H9 (cell line): ENCODE results near the gene MAP3K10. TPM values are rescaled to one million over a fixed set of nuclear protein-coding genes. Genes with fewer than 3 reads are reported as not detected.

ENCODE experiments used
- DNase-seq: peaks from one replicate; pipeline ENCODE4 v3.0.0-alpha.2; 2017
- H2AFZ ChIP-seq: one replicate; pipeline ENCODE4 v1.6.1; 2013; ENCODE audit warnings: mild to moderate bottlenecking, low read length, control low read depth, moderate library complexity
- H2AK5ac ChIP-seq: 2 replicates; pipeline ENCODE4 v1.6.1; 2013; ENCODE audit warnings: low read length, control low read depth, mixed read lengths; ENCODE audit not compliant: insufficient read length
- H2BK120ac ChIP-seq: one replicate; pipeline ENCODE4 v1.6.1; 2013; ENCODE audit warnings: low read depth, mild to moderate bottlenecking, low read length, control low read depth, inconsistent platforms; ENCODE audit not compliant: poor library complexity, severe bottlenecking
- H2BK12ac ChIP-seq: 2 replicates; pipeline ENCODE4 v1.6.1; 2013; ENCODE audit warnings: low read length, control low read depth, mixed read lengths, low read depth; ENCODE audit not compliant: insufficient read length
- H2BK15ac ChIP-seq: 2 replicates; pipeline ENCODE4 v1.6.1; 2013; ENCODE audit warnings: low read depth, low read length, control low read depth
- H2BK20ac ChIP-seq: one replicate; pipeline ENCODE4 v1.6.1; 2013; ENCODE audit warnings: low read depth, mild to moderate bottlenecking, low read length, control low read depth, inconsistent platforms; ENCODE audit not compliant: poor library complexity, severe bottlenecking
- H2BK5ac ChIP-seq: 2 replicates; pipeline ENCODE4 v1.6.1; 2013; ENCODE audit warnings: low read length, control low read depth, mixed read lengths; ENCODE audit not compliant: insufficient read length
- H3K14ac ChIP-seq: 2 replicates; pipeline ENCODE4 v1.6.1; 2013; ENCODE audit warnings: low read length, control low read depth; ENCODE audit not compliant: insufficient read depth
- H3K18ac ChIP-seq: 2 replicates; pipeline ENCODE4 v1.6.1; 2013; ENCODE audit warnings: low read depth, mild to moderate bottlenecking, mixed read lengths, low read length, control low read depth; ENCODE audit not compliant: insufficient read length
- H3K23ac ChIP-seq: 2 replicates; pipeline ENCODE4 v1.6.1; 2013; ENCODE audit warnings: low read length, control low read depth, mixed read lengths, low read depth; ENCODE audit not compliant: insufficient read length
- H3K23me2 ChIP-seq: 2 replicates; pipeline ENCODE4 v1.6.1; 2013; ENCODE audit warnings: low read depth, mild to moderate bottlenecking, mixed read lengths, low read length, control low read depth; ENCODE audit not compliant: insufficient read length, poor library complexity, severe bottlenecking
- H3K27ac ChIP-seq: 2 replicates; pipeline ENCODE4 v1.5.1; 2013; ENCODE audit warnings: low read length, control low read depth, mixed read lengths, low read depth; ENCODE audit not compliant: insufficient read length
- H3K27me3 ChIP-seq: 2 replicates; pipeline ENCODE4 v1.6.1; 2013; ENCODE audit warnings: low read length, control low read depth, inconsistent platforms; ENCODE audit not compliant: insufficient read depth
- H3K4ac ChIP-seq: 2 replicates; pipeline ENCODE4 v1.6.1; 2013; ENCODE audit warnings: low read depth, mild to moderate bottlenecking, control low read depth, inconsistent platforms, low read length, moderate library complexity
- H3K4me1 ChIP-seq: 2 replicates; pipeline ENCODE4 v1.6.1; 2013; ENCODE audit warnings: low read length, control low read depth, inconsistent platforms; ENCODE audit not compliant: insufficient read depth
- H3K4me2 ChIP-seq: 2 replicates; pipeline ENCODE4 v1.6.1; 2013; ENCODE audit warnings: low read length, control low read depth, mixed read lengths; ENCODE audit not compliant: insufficient read length, insufficient read depth
- H3K56ac ChIP-seq: 2 replicates; pipeline ENCODE4 v1.6.1; 2013; ENCODE audit warnings: low read depth, mild to moderate bottlenecking, mixed read lengths, low read length, control low read depth; ENCODE audit not compliant: insufficient read length
- H3K79me1 ChIP-seq: 2 replicates; pipeline ENCODE4 v1.6.1; 2013; ENCODE audit warnings: low read depth, mild to moderate bottlenecking, moderate library complexity, low read length, control low read depth, inconsistent platforms; ENCODE audit not compliant: insufficient read depth, poor library complexity, severe bottlenecking
- H3K79me2 ChIP-seq: 2 replicates; pipeline ENCODE4 v1.6.1; 2013; ENCODE audit warnings: low read length, control low read depth, inconsistent platforms; ENCODE audit not compliant: insufficient read depth
- H3K9ac ChIP-seq: 2 replicates; pipeline ENCODE4 v1.6.1; 2013; ENCODE audit warnings: low read length, control low read depth, mixed read lengths; ENCODE audit not compliant: insufficient read length; ENCODE audit errors: extremely low read depth
- H3K9me3 ChIP-seq: one replicate; pipeline ENCODE4 v1.6.1; 2013; ENCODE audit warnings: low read depth, low read length, inconsistent platforms; ENCODE audit not compliant: control insufficient read depth
- H3T11ph ChIP-seq: one replicate; pipeline ENCODE4 v1.6.1; 2013; ENCODE audit warnings: mild to moderate bottlenecking, low read length, control low read depth, inconsistent platforms
- H4K20me1 ChIP-seq: one replicate; pipeline ENCODE4 v1.6.1; 2013; ENCODE audit not compliant: control insufficient read depth, insufficient read length, insufficient read depth
- H4K5ac ChIP-seq: 2 replicates; pipeline ENCODE4 v1.6.1; 2013; ENCODE audit warnings: low read depth, mild to moderate bottlenecking, mixed read lengths, low read length, control low read depth; ENCODE audit not compliant: insufficient read length
- H4K8ac ChIP-seq: replicated peaks from 2 replicates; pipeline ENCODE4 v1.6.1; 2013; ENCODE audit warnings: low read length, control low read depth, mixed read lengths, low read depth; ENCODE audit not compliant: insufficient read length
- H4K91ac ChIP-seq: 2 replicates; pipeline ENCODE4 v1.6.1; 2013; ENCODE audit warnings: low read depth, mild to moderate bottlenecking, moderate library complexity, mixed read lengths, low read length, control low read depth; ENCODE audit not compliant: insufficient read length
- H3K27ac Mint-ChIP-seq, 3 experiments: 2 replicates in 2 of 3; 3 replicates in 1 of 3; pipeline ENCODE4 v1.8.0; 2020 to 2021; ENCODE audit warnings: mixed read lengths in 3 of 3, mild to moderate bottlenecking in 1 of 3, moderate library complexity in 1 of 3
- H3K27me3 Mint-ChIP-seq: 2 replicates; pipeline ENCODE4 v1.8.0; 2021; ENCODE audit warnings: low read depth, mild to moderate bottlenecking, moderate library complexity, mixed read lengths
- H3K36me3 Mint-ChIP-seq, 3 experiments: 2 replicates in 2 of 3; 3 replicates in 1 of 3; pipeline ENCODE4 v1.8.0; 2020 to 2021; ENCODE audit warnings: low read depth in 3 of 3, mixed read lengths in 3 of 3; ENCODE audit not compliant: insufficient read depth in 1 of 3
- H3K4me1 Mint-ChIP-seq, 2 experiments: 2 replicates each; pipeline ENCODE4 v1.8.0; 2020; ENCODE audit warnings: mixed read lengths in 2 of 2
- H3K4me3 Mint-ChIP-seq, 2 experiments: 2 replicates in 1 of 2; 3 replicates in 1 of 2; pipeline ENCODE4 v1.8.0; 2020 to 2021; ENCODE audit warnings: mild to moderate bottlenecking in 2 of 2, mixed read lengths in 2 of 2, moderate library complexity in 1 of 2
- H3K9me3 Mint-ChIP-seq, 2 experiments: 2 replicates in 1 of 2; 3 replicates in 1 of 2; pipeline ENCODE4 v1.8.0; 2020; ENCODE audit warnings: mild to moderate bottlenecking in 2 of 2, mixed read lengths in 2 of 2, moderate library complexity in 1 of 2
- CTCF ChIP-seq: fragments of 200-600 bp; sonication (generic); conservative IDR thresholded peaks from 3 replicates; pipeline ENCODE4 v1.8.0; 2021; ENCODE audit warnings: antibody characterized with exemption, mild to moderate bottlenecking
- WGBS: extraction: QIAGEN DNeasy Blood & Tissue Kit; methylation state at CpG from one replicate; pipeline ENCODE4 v1.1.7; 2013; ENCODE audit warnings: missing lambda C conversion rate, low lambda C conversion rate, mixed read lengths; ENCODE audit not compliant: insufficient read length; ENCODE audit errors: extremely low coverage; 5-methylcytosine and 5-hydroxymethylcytosine counted together
- total RNA-seq: library from RNA; stranded (reverse); gene quantifications from 2 replicates; pipeline ENCODE4 v1.2.1, GENCODE V29; 2021

MAP3K10 gene
- total RNA-seq, 1 experiment from 2014 or later: 19.0 TPM

- peaks cover 3 to 7% of the 10 kb centered on the region in 2 experiments for H3K4me1 Mint-ChIP-seq
- H2BK12ac ChIP-seq: no peak overlapping the region
- H3K27me3 Mint-ChIP-seq: no peaks in the 10 kb centered on the region
- H3K14ac ChIP-seq: no peak overlapping the region
- H2BK120ac ChIP-seq: no peak overlapping the region
- no peak overlapping the region for H4K8ac ChIP-seq
- H2BK20ac ChIP-seq: no peak overlapping the region
- H3K9me3 Mint-ChIP-seq: no peaks in the 10 kb centered on the region
- H3K9me3 ChIP-seq: no peaks in the 10 kb centered on the region
- no CpG with 5 or more reads among the region's 9 CpGs for WGBS
- no peaks in the 10 kb centered on the region for H3K27me3 ChIP-seq
- H4K5ac ChIP-seq: no peak overlapping the region
- no peaks in the 10 kb centered on the region for H3K79me2 ChIP-seq
- H2BK15ac ChIP-seq: no peak overlapping the region
- no peak overlapping the region for H3K4ac ChIP-seq
- H3K79me1 ChIP-seq: no peaks in the 10 kb centered on the region
- no peak overlapping the region for H3K9ac ChIP-seq
- H3K23ac ChIP-seq: no peak overlapping the region
- H3K18ac ChIP-seq: no peak overlapping the region
- no peak for DNase-seq
- no peak overlapping the region for H4K91ac ChIP-seq
- H3K4me2 ChIP-seq: no peak overlapping the region
- H3K27ac Mint-ChIP-seq: no peak overlapping the region
- H3K4me1 ChIP-seq: no peaks in the 10 kb centered on the region
- no peak overlapping the region for H3T11ph ChIP-seq
- H3K36me3 Mint-ChIP-seq: peaks cover 4 to 21% (median 10%) of the 10 kb centered on the region in 3 experiments; a peak in 5 of 7 replicates
- H2AK5ac ChIP-seq: no peak overlapping the region
- H4K20me1 ChIP-seq: no peaks in the 10 kb centered on the region
- no peaks in the 10 kb centered on the region for H3K23me2 ChIP-seq
- H2BK5ac ChIP-seq: no peak overlapping the region
- no peak overlapping the region for H3K56ac ChIP-seq
- no peak overlapping the region for H3K4me3 Mint-ChIP-seq
- H2AFZ ChIP-seq: no peak overlapping the region
- H3K27ac ChIP-seq: no peak overlapping the region
- TF ChIP-seq CTCF: no peak
Measured at GRCh38 chr19:40200341-40201099, 9.3 kb downstream of the MAP3K10 start.
